ENCODE results near the gene AXIN1.

DNA sequence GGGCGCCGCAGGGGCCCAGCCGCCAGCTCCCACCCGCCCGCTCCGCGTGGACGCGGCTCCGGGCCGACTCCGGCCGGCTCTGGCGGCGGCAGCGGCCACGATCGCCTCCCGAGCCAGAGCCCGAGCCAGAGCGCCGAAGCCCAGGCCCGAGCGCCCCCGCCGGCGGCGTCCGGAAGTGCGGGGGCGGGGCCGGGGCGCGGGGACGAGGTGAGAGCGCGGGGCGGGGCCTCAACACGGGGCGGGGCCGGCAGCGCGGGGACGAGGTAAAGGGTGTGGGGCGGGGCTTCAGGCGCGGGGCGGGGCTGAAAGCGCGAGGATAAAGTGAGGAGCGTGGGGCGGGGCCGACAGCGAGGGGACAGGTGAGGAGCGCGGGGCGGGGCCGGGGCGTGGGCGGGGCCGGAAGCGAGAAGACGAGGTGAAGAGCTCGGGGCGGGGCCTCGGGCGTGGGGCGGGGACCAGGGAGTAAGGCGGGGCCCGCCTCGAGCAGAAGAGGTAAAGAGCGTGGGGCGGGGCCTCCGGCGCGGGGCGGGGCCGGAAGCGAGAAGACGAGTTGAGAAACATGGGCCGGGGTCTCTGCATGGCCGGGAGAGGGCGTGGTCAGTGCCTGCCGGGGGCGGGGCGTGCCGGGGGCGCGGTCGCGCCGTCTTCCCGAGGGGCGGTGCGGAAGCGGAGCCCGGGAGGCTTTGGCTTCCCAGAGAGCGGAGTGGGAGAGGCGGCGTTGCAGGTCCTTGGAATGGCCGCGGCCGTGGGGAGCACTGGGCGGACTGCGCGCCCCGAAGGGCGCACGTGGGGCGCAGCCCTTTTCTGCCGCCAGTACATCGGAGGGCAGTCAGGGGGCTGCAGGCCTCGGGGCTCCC lies at the start of gene AXIN1:
- TF ChIP-seq POLR2AphosphoS5 (IDR thresholded peaks at IDR 0.05; ENCODE audit: low read depth, low read length) (no peak), CTCF (IDR thresholded peaks at IDR 0.05) (peak; percentile 89), SIN3A (IDR thresholded peaks at IDR 0.05; ENCODE audit: borderline replicate concordance, insufficient read depth, low read depth, low read length) (0 out of 2 replicates have a peak, but pooled peaks have one; percentile 29)
- TF ChIP-seq, protein P1, sequence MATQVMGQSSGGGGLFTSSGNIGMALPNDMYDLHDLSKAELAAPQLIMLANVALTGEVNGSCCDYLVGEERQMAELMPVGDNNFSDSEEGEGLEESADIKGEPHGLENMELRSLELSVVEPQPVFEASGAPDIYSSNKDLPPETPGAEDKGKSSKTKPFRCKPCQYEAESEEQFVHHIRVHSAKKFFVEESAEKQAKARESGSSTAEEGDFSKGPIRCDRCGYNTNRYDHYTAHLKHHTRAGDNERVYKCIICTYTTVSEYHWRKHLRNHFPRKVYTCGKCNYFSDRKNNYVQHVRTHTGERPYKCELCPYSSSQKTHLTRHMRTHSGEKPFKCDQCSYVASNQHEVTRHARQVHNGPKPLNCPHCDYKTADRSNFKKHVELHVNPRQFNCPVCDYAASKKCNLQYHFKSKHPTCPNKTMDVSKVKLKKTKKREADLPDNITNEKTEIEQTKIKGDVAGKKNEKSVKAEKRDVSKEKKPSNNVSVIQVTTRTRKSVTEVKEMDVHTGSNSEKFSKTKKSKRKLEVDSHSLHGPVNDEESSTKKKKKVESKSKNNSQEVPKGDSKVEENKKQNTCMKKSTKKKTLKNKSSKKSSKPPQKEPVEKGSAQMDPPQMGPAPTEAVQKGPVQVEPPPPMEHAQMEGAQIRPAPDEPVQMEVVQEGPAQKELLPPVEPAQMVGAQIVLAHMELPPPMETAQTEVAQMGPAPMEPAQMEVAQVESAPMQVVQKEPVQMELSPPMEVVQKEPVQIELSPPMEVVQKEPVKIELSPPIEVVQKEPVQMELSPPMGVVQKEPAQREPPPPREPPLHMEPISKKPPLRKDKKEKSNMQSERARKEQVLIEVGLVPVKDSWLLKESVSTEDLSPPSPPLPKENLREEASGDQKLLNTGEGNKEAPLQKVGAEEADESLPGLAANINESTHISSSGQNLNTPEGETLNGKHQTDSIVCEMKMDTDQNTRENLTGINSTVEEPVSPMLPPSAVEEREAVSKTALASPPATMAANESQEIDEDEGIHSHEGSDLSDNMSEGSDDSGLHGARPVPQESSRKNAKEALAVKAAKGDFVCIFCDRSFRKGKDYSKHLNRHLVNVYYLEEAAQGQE (IDR thresholded peaks at IDR 0.05; ENCODE audit: insufficient read depth in 1 of 2, low read depth in 2 of 2, low read length in 1 of 2): no peak
